Raji (cell line): Measurements from ENCODE around the gene CHKA.

Experiments
- POLR2A ChIP-seq: IDR thresholded peaks from 2 replicates; pipeline ENCODE4 v1.6.1; 2011; ENCODE audit warnings: low read depth, low read length, control low read depth; ENCODE audit not compliant: insufficient read depth

The CHKA gene

GRCh38 chr11:68128682-68129327, 7.6 kb upstream of the CHKA start:
- no peak for TF ChIP-seq POLR2A

DNA sequence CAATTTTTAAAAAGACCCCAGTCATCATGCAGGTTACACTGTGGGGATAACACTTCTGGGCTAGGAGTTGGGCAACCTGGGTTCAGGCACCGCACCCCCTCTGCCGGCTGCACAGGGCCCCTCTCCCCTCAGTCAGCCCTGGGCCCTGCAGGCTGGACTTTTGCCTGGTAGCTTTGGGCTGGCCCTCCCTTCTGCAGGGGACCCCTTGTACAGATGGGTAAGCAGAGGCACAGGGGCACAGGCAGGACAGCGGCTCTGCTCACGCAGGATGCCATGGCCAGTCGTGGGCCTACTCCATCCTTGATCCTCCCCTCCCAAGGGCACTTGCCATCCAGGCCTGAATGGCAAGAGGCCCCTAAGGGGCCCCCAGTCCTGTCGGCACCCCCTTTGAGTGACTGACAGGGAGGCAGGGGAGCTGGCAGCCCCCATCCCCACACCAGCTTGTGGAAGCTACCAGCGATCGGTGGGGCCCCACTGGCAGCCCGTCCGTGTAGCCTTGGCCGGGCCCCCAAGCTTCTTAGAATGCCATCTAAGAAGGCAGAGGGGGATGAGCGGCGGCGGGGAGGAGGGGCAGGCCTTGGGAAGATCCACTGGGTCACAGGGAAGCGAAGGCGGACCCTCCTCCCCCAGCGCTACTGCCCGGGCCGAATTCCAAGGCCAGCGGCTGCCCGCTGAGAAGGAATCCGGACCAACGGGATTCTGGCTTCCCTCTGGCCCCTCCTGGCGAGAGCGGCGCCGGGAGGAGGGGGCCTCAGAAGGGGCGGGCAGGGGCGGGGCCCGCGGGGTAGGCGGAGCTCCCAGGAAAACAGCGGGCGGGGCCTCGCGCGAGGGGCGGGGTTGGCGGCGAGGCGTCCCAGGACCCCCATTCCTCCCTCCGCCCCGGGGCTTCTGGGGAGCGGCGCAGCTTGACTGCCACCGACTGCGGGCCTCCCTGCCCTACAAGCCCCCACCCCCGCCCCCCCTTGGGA, 6.8 kb upstream of the CHKA start:
- no peak for TF ChIP-seq POLR2A

DNA sequence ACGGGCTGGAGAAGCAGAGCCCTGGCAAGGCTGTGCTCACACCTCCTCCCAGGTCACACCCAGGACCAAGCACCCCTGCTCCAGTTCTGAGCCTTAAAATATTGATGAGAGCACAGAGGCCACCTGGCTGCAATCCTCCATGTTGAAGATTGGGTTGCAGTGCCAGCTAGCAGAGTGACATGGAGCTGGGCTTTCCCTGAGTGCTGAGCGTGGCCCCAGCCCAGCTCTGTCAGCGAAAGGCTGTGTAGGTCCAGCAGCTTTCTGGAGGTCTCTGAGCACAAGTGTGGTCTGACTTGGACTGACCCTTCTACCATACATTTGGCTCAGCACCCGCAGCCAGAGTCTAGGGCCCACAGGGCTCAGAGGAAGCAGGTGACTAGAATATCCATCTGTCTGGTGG, 4.0 kb upstream of the CHKA start:
- TF ChIP-seq POLR2A = no peak

- TF ChIP-seq POLR2A = no peak
Observed at GRCh38 chr11:68122936-68123539, 1.9 kb upstream of the CHKA start.

GRCh38 chr11:68120273-68121066, 718 bp downstream of the CHKA start:
- TF ChIP-seq POLR2A = no peak

DNA sequence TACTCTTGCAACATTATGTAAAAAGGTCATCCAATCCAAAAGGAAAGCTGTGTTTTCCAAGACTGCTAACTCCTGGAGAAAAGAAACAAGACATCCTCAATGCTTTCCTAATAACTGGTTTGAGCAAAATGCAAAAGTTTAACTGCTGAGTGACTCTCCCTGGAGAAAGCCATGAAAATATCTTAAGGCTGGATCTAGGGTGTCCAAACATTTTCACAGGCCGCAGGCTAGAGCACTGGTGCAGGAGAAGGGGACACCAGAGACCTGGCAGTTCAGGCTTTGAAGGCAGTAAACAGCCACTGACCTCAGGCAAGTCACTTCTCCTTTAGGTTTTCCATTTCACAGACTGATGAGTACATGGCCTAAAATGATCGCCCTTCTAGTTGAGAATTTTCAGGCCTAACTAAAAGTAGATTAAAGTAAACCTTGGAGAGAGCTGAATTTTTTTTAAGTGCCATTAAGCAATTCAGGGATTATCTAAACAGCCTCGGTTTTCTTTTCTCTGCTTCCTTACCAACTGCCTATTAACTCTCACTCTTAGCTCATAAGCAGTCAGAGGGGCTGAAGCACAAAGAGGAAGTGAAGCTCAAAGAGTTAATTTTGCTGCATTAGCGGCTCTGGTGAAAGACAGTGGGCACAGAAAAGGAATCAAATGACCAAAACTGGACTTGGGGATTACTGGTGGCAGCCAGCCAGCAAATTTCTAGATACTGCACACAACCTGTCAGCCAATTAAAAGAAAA, 2.3 kb downstream of the CHKA start:
- TF ChIP-seq POLR2A = no peak

GRCh38 chr11:68117853-68118470, 3.2 kb downstream of the CHKA start:
- TF ChIP-seq POLR2A = no peak

DNA sequence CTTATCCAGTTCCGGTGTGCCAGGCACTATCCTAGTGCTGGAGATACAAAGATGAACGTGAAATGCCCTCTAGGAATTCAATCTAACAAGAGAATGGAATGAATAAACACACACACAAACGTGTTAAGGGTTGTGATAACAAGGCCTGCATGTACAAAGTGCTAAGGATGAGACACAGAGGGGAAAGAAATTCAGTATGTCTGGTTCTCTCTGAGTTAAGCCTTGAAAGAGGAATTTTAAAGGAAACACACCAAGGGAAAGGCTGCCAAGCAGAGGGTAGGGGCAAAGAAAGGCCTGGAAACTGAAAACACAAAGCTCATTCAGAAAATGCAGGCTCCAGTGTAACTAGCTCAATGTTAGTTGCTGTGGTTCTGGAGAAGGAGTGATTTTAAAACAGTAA, 4.2 kb downstream of the CHKA start:
- TF ChIP-seq POLR2A = no peak

- no peak for TF ChIP-seq POLR2A
Observed at GRCh38 chr11:68116126-68116525, 5.1 kb downstream of the CHKA start.

DNA sequence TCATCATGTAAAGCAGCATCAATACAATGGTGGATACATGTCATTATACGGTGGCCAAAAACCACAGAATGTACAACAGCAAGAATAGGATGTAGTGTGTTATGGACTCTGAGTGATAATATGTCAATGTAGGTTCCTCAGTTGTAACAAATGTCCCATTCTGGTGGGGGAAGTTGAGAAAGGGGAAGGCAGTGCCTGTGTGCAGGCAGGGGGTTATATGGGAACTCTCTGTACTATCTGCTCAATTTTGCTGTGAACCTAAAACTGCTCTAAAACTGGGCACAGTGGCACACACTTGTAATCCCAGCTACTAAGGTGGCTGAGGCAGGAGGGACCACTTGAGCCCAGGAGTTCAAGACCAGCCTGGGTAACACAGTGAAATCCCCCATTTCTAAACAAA, 5.9 kb downstream of the CHKA start:
- no peak for TF ChIP-seq POLR2A

DNA sequence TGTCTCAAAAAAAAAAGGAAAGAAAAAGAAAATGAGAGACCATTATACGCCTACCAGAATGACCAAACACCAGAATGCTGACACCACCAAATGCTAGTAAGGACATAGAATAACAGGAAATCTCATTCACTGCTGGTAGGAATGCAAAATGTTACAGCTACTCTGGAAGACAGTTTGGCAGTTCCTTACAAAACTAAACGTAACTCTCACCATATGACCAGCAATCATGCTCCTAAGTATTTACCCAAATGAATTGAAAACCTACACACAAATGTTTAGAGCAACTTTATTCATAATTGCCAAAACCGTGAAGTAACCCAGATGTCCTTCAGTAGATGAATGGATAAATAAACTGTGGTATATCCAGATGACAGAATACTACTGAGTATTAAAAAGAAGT, 7.2 kb downstream of the CHKA start:
- TF ChIP-seq POLR2A = no peak

GRCh38 chr11:68107689-68108088, 13.5 kb downstream of the CHKA start:
- TF ChIP-seq POLR2A = no peak

DNA sequence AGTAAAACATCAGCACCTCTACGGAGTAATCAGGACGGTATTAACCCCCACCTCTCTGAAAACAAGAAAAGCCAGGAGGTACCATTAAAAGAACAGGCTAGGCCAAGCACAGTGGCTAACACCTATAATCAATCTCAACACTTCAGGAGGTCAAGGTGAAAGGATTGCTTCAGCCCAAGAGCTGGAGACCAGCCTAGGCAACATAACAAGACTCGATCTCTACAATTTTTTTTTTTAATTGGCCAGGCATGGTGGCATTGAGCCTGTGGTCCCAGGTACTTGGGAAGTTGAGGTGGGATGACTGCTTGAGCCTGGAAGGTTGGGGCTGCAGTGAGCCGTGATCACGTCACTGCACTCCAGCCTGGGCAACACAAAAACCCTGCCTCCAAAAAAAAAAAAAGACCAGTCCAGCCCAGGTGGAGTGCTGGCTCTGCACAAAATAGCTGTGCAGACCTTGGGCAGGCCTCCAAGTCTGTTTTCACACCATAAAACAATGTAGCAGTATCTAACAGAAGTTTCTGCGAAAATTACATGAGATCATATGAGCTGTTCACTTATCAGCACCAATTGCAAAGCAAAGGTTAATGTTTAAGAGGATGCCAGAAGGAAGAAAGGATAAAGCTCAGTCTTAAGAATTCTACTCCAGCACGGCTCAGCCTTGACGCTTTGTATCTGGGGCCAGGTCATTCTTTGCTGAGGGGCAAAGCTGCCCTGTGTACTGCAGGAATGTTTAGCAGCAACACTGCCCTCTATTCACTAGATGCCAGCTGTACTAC, 14.8 kb downstream of the CHKA start:
- TF ChIP-seq POLR2A = no peak
